ENCODE data around the gene SPZ1.

The SPZ1 gene

DNA sequence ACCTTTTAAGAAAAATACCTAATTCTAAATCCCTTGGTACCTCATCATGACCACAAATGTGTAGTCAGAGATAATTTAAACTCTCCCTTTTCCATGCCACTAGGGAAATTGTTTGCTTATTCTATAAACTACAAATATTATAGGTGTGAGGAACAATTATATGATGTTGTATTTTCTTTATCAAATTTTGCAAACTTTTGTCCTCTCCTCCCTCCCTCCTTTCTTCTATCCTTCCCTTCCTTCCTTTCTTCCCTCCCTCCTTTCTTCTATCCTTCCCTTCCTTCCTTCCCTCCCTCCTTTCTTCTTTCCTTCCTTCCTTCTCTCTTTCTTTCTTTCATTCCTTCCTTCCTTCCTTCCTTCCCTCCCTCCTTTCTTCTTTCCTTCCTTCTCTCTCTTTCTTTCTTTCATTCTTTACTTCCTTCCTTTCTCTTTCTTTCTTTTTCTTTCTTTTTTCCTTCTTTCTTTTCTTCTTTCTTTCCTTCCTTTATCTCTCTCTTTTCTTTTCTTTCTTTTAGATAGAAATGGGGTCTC lies 41.2 kb downstream of the SPZ1 start:
- Histone ChIP-seq H3K14ac (ENCODE audit: low read length in 2 of 2) (no peak overlapping the region), H2BK5ac (ENCODE audit: low read depth, low read length, poor library complexity, severe bottlenecking) (no peak overlapping the region), H3K9me3 (ENCODE audit: control insufficient read depth, low read length) (no peaks in the 10 kb centered on the region), H3K27ac (ENCODE audit: low read length, poor library complexity, severe bottlenecking) (no peak overlapping the region), H3K4me1 (ENCODE audit: control insufficient read depth, insufficient read depth, low read depth, low read length) (no peaks in the 10 kb centered on the region), H2BK15ac (ENCODE audit: low read depth, poor library complexity, severe bottlenecking) (no peak overlapping the region), H2AK5ac (ENCODE audit: low read length, severe bottlenecking) (no peak overlapping the region), H3K23ac (ENCODE audit: low read length in 2 of 2) (no peak overlapping the region), H3K18ac (ENCODE audit: low read depth in 1 of 2, low read length in 2 of 2) (no peak overlapping the region), H2AFZ (ENCODE audit: low read depth, low read length) (no peak overlapping the region), H3K27me3 (ENCODE audit: control insufficient read depth in 1 of 2, insufficient read depth in 1 of 2, low read length in 2 of 2) (no peaks in the 10 kb centered on the region), H3K4ac (ENCODE audit: low read depth in 1 of 2, low read length in 2 of 2) (no peak overlapping the region), H3K79me1 (replicated peaks; ENCODE audit: low read length, poor library complexity, severe bottlenecking) (no peaks in the 10 kb centered on the region), H2BK120ac (ENCODE audit: low read depth, low read length) (no peak overlapping the region), H2BK12ac (ENCODE audit: low read length in 2 of 2) (no peak overlapping the region), H4K8ac (ENCODE audit: low read length) (no peak overlapping the region), H4K91ac (ENCODE audit: low read length) (no peak overlapping the region), H3K9ac (ENCODE audit: low read length) (no peak overlapping the region), H3K4me3 (ENCODE audit: insufficient read depth in 1 of 2, low read depth in 1 of 2, low read length in 2 of 2) (no peak overlapping the region), H3K36me3 (ENCODE audit: control insufficient read depth in 1 of 2, insufficient read depth in 2 of 2, low read depth in 1 of 2, low read length in 2 of 2) (no peaks in the 10 kb centered on the region), H3K4me2 (ENCODE audit: low read length, poor library complexity, severe bottlenecking) (no peak overlapping the region)
- no peak for DNase-seq

DNA sequence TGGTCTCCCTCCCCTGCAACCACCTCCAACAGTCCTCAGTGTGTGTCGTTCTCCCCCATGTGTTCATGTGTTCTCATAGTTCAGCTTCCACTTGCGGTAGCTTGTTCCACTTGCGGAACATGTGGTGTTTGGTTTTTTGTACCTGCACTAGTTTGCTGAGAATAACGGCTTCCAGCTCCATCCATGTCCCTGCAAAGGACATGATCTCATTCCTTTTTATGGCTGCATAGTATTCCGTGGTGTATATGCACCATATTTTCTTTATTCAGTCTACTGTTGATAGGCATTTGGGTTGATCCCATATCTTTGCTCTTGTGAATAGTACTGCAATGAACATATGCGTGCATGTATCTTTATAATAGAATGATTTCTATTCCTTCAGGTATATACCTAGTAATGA lies 45.1 kb downstream of the SPZ1 start:
- Histone ChIP-seq H3K14ac (ENCODE audit: low read length in 2 of 2) (no peak overlapping the region), H2BK12ac (ENCODE audit: low read length in 2 of 2) (no peak overlapping the region), H3K27ac (ENCODE audit: low read length, poor library complexity, severe bottlenecking) (no peak overlapping the region), H3K79me1 (replicated peaks; ENCODE audit: low read length, poor library complexity, severe bottlenecking) (no peaks in the 10 kb centered on the region), H2AFZ (ENCODE audit: low read depth, low read length) (no peak overlapping the region), H2BK15ac (ENCODE audit: low read depth, poor library complexity, severe bottlenecking) (no peak overlapping the region), H2BK120ac (ENCODE audit: low read depth, low read length) (no peak overlapping the region), H3K27me3 (ENCODE audit: control insufficient read depth in 1 of 2, insufficient read depth in 1 of 2, low read length in 2 of 2) (no peaks in the 10 kb centered on the region), H4K91ac (ENCODE audit: low read length) (no peak overlapping the region), H3K36me3 (ENCODE audit: control insufficient read depth in 1 of 2, insufficient read depth in 2 of 2, low read depth in 1 of 2, low read length in 2 of 2) (no peaks in the 10 kb centered on the region), H3K4me3 (ENCODE audit: insufficient read depth in 1 of 2, low read depth in 1 of 2, low read length in 2 of 2) (no peak overlapping the region), H3K4me1 (ENCODE audit: control insufficient read depth, insufficient read depth, low read depth, low read length) (no peaks in the 10 kb centered on the region), H3K23ac (ENCODE audit: low read length in 2 of 2) (no peak overlapping the region), H3K9ac (ENCODE audit: low read length) (no peak overlapping the region), H2AK5ac (ENCODE audit: low read length, severe bottlenecking) (no peak overlapping the region), H2BK5ac (ENCODE audit: low read depth, low read length, poor library complexity, severe bottlenecking) (no peak overlapping the region), H4K8ac (ENCODE audit: low read length) (no peak overlapping the region), H3K9me3 (ENCODE audit: control insufficient read depth, low read length) (no peaks in the 10 kb centered on the region), H3K4me2 (ENCODE audit: low read length, poor library complexity, severe bottlenecking) (no peak overlapping the region), H3K4ac (ENCODE audit: low read depth in 1 of 2, low read length in 2 of 2) (no peak overlapping the region), H3K18ac (ENCODE audit: low read depth in 1 of 2, low read length in 2 of 2) (no peak overlapping the region)
- no peak for DNase-seq
- 88% methylated on average over 5 of the region's 6 CpGs for WGBS

DNA sequence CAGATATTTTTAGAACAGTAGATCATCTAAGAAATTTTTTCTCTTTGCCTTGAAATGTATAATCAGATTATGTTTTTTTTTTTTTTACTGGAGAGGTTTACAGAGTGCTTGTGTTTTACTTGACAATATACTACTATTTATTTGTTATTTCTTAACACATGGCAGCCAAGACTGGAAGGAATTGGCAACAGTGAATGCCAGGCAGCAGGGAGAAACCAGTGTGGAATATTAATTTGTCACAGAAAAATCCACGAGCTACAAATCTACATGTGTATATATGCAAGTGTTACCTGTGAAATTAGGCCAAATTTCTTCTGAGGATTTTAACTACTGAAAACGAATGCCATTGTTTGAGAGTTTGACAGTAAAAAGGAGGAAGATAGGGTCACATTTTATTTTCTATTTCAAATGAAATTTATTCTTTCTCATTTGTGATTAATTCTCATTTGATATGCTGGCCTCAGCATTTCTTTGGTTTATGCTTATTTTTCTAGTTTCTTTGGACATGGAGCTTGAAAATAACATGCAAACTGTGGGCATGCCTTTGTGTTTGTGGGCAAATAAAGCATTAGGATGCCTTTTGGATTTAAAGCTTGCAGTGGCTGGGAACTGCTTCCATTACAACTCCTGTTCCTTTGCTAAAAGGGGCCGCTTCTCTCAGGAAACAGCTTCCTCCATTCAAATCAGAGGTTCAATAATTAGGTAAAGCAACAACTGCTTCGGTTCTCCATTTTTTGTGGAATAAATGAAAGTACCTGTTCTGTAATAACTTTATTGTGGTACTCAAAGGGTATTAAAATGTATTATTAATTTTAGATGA lies 49.1 kb downstream of the SPZ1 start:
- no peak overlapping the region for H3K18ac ChIP-seq (ENCODE audit: low read depth in 1 of 2, low read length in 2 of 2)
- DNase-seq: no peak

DNA sequence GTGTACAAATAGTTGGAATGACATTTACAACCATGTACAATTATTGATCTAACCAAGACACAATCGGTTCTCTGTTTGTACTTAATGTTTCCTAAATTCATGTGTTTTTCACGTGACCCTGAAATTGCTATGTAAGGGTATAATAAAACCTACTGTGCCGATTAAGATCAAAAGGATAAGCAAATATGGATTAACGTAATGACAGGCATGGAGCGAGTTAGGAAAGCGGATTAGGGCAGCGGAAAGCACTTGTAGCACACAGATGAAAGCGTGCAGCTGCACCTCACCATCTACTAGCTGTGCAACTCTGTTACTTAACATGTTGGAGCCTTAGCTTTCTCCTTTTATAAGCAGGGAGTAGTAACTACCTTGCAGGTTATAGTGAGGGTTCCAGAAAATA lies 49.7 kb downstream of the SPZ1 start:
- no peak overlapping the region for H3K4ac ChIP-seq (ENCODE audit: low read depth in 1 of 2, low read length in 2 of 2)
- H2AK5ac ChIP-seq (ENCODE audit: low read length, severe bottlenecking): no peak overlapping the region
- H2AFZ ChIP-seq (ENCODE audit: low read depth, low read length): no peak overlapping the region
- no peak overlapping the region for H2BK120ac ChIP-seq (ENCODE audit: low read depth, low read length)
- no peak overlapping the region for H3K14ac ChIP-seq (ENCODE audit: low read length in 2 of 2)
- H3K18ac ChIP-seq (ENCODE audit: low read depth in 1 of 2, low read length in 2 of 2): no peak overlapping the region
- H3K36me3 ChIP-seq (ENCODE audit: control insufficient read depth in 1 of 2, insufficient read depth in 2 of 2, low read depth in 1 of 2, low read length in 2 of 2): no peaks in the 10 kb centered on the region
- H3K4me2 ChIP-seq (ENCODE audit: low read length, poor library complexity, severe bottlenecking): no peak overlapping the region
- H4K8ac ChIP-seq (ENCODE audit: low read length): no peak overlapping the region
- no peaks in the 10 kb centered on the region for H3K4me1 ChIP-seq (ENCODE audit: control insufficient read depth, insufficient read depth, low read depth, low read length)
- H3K9ac ChIP-seq (ENCODE audit: low read length): no peak overlapping the region
- no peak overlapping the region for H3K23ac ChIP-seq (ENCODE audit: low read length in 2 of 2)
- no peak for DNase-seq
- H4K91ac ChIP-seq (ENCODE audit: low read length): no peak overlapping the region
- H3K27ac ChIP-seq (ENCODE audit: low read length, poor library complexity, severe bottlenecking): no peak overlapping the region
- WGBS: 95% methylated on average over 8 of the region's 8 CpGs
- no peak overlapping the region for H2BK15ac ChIP-seq (ENCODE audit: low read depth, poor library complexity, severe bottlenecking)
- H2BK5ac ChIP-seq (ENCODE audit: low read depth, low read length, poor library complexity, severe bottlenecking): no peak overlapping the region
- no peaks in the 10 kb centered on the region for H3K27me3 ChIP-seq (ENCODE audit: control insufficient read depth in 1 of 2, insufficient read depth in 1 of 2, low read length in 2 of 2)
- H2BK12ac ChIP-seq (ENCODE audit: low read length in 2 of 2): no peak overlapping the region
- H3K9me3 ChIP-seq (ENCODE audit: control insufficient read depth, low read length): no peaks in the 10 kb centered on the region
- no peaks in the 10 kb centered on the region for H3K79me1 ChIP-seq (replicated peaks; ENCODE audit: low read length, poor library complexity, severe bottlenecking)
- no peak overlapping the region for H3K4me3 ChIP-seq (ENCODE audit: insufficient read depth in 1 of 2, low read depth in 1 of 2, low read length in 2 of 2)

More for the DNA sequence above, 49.1 kb downstream of the SPZ1 start:
- Histone ChIP-seq H3K36me3 (ENCODE audit: control insufficient read depth in 1 of 2, insufficient read depth in 2 of 2, low read depth in 1 of 2, low read length in 2 of 2) (no peaks in the 10 kb centered on the region), H2BK5ac (ENCODE audit: low read depth, low read length, poor library complexity, severe bottlenecking) (no peak overlapping the region), H3K23ac (ENCODE audit: low read length in 2 of 2) (no peak overlapping the region), H3K27ac (ENCODE audit: low read length, poor library complexity, severe bottlenecking) (no peak overlapping the region), H2BK120ac (ENCODE audit: low read depth, low read length) (no peak overlapping the region), H2BK12ac (ENCODE audit: low read length in 2 of 2) (no peak overlapping the region), H3K4ac (ENCODE audit: low read depth in 1 of 2, low read length in 2 of 2) (no peak overlapping the region), H3K4me3 (ENCODE audit: insufficient read depth in 1 of 2, low read depth in 1 of 2, low read length in 2 of 2) (no peak overlapping the region), H3K9me3 (ENCODE audit: control insufficient read depth, low read length) (no peaks in the 10 kb centered on the region), H3K9ac (ENCODE audit: low read length) (no peak overlapping the region), H4K8ac (ENCODE audit: low read length) (no peak overlapping the region), H3K4me2 (ENCODE audit: low read length, poor library complexity, severe bottlenecking) (no peak overlapping the region), H4K91ac (ENCODE audit: low read length) (no peak overlapping the region), H3K27me3 (ENCODE audit: control insufficient read depth in 1 of 2, insufficient read depth in 1 of 2, low read length in 2 of 2) (no peaks in the 10 kb centered on the region), H2AFZ (ENCODE audit: low read depth, low read length) (no peak overlapping the region), H3K4me1 (ENCODE audit: control insufficient read depth, insufficient read depth, low read depth, low read length) (no peaks in the 10 kb centered on the region), H2BK15ac (ENCODE audit: low read depth, poor library complexity, severe bottlenecking) (no peak overlapping the region), H3K79me1 (replicated peaks; ENCODE audit: low read length, poor library complexity, severe bottlenecking) (no peaks in the 10 kb centered on the region), H3K14ac (ENCODE audit: low read length in 2 of 2) (no peak overlapping the region), H2AK5ac (ENCODE audit: low read length, severe bottlenecking) (no peak overlapping the region)
- WGBS: 80% methylated on average over 1 of the region's 4 CpGs

Measured in mesenchymal stem cell (in vitro differentiated cells and primary cell).